Lung (tissue), 12 donors: ENCODE data around the gene STRN4. TPM values are rescaled to one million over a fixed set of nuclear protein-coding genes. Genes with fewer than 3 reads are reported as not detected.

Experiments
- ATAC-seq: fragments of 200-7000 bp; cut with Tn5 transposase; one replicate; pipeline ENCODE4 v1.9.1; 2020; ENCODE audit warnings: moderate number of reproducible peaks; ENCODE audit not compliant: insufficient read depth, low FRiP score
- DNase-seq, 3 donors: peaks; one replicate each; pipeline ENCODE4 v3.0.0-alpha.2; 2013 to 2017
- H3K27ac ChIP-seq, 2 donors: one replicate each; pipeline ENCODE4 v1.5.1; 2013; ENCODE audit warnings: mild to moderate bottlenecking in 2 of 2, moderate library complexity in 2 of 2, control low read depth in 1 of 2, inconsistent platforms in 1 of 2, low read depth in 1 of 2, low read length in 1 of 2
- H3K27me3 ChIP-seq, 3 donors: one replicate each; pipeline ENCODE4 v1.5.1; 2013; ENCODE audit warnings: low read length in 2 of 3; ENCODE audit not compliant: control insufficient read depth in 3 of 3, insufficient read depth in 3 of 3
- H3K36me3 ChIP-seq, 4 donors: one replicate each; pipeline ENCODE4 v1.5.1; 2013; ENCODE audit warnings: low read length in 4 of 4, mild to moderate bottlenecking in 1 of 4, moderate library complexity in 1 of 4; ENCODE audit not compliant: control insufficient read depth in 4 of 4, insufficient read depth in 4 of 4
- H3K4me1 ChIP-seq, 5 donors: one replicate each; pipeline ENCODE4 v1.5.1; 2013; ENCODE audit warnings: low read length in 5 of 5, mild to moderate bottlenecking in 2 of 5, moderate library complexity in 1 of 5; ENCODE audit not compliant: control insufficient read depth in 5 of 5, insufficient read depth in 5 of 5
- H3K4me3 ChIP-seq: one replicate; pipeline ENCODE4 v1.5.1; 2013; ENCODE audit warnings: mild to moderate bottlenecking, control low read depth, moderate library complexity
- H3K9ac ChIP-seq, 2 donors: one replicate each; pipeline ENCODE4 v1.5.1; 2013; ENCODE audit warnings: low read length in 2 of 2, control low read depth in 1 of 2; ENCODE audit not compliant: insufficient read depth in 1 of 2
- H3K9me3 ChIP-seq, 4 donors: one replicate each; pipeline ENCODE4 v1.5.1; 2013; ENCODE audit warnings: low read length in 3 of 4, mild to moderate bottlenecking in 1 of 4, moderate library complexity in 1 of 4; ENCODE audit not compliant: control insufficient read depth in 4 of 4, insufficient read depth in 3 of 4
- CTCF ChIP-seq: IDR thresholded peaks from 2 replicates; pipeline ENCODE4 v1.5.1; 2012; ENCODE audit warnings: mild to moderate bottlenecking; ENCODE audit errors: control extremely low read depth, extremely low read depth
- WGBS, 2 donors: extraction: QIAGEN DNeasy Blood & Tissue Kit; methylation state at CpG; one replicate each; pipeline ENCODE4 v1.1.7; 2013; 5-methylcytosine and 5-hydroxymethylcytosine counted together
- polyA plus RNA-seq, 2 donors: library from polyadenylated mRNA; stranded (reverse); fragments of 200-250 nt; gene quantifications; one replicate each; pipeline ENCODE4 v1.2.1, GENCODE V29; 2013
- total RNA-seq, 2 donors: library from RNA; depleted of rRNA in 1 of 2; stranded (reverse); fragments of >200 nt in 1 of 2; gene quantifications; one replicate each; pipeline ENCODE4 v1.2.1, GENCODE V29; 2014 to 2021
- donor health status: control.
- donor health status: control.
- donor health status: Bipolar disorder and iron deficiency.
- donor health status: healthy.
- donor health status: DM: yes; HTN: yes; CAD: no.

Gene STRN4
- total and polyA plus RNA-seq, 4 donors = 71.6 to 86.8 (median 79.2) TPM

GRCh38 chr19:46745521-46746280 is 549 bp downstream of the STRN4 start, which contains the start of gene FKRP:
Gene FKRP, plus strand, starts transcription at chr19:46746057. Its CDS starts 9,394 bp downstream, at chr19:46755451.
- 1% methylated on average over 30 to 68 of the region's 68 CpGs for WGBS, 2 donors
- peak within 1 kb of the TSS; percentile 88 to 93 for H3K27ac ChIP-seq

DNA sequence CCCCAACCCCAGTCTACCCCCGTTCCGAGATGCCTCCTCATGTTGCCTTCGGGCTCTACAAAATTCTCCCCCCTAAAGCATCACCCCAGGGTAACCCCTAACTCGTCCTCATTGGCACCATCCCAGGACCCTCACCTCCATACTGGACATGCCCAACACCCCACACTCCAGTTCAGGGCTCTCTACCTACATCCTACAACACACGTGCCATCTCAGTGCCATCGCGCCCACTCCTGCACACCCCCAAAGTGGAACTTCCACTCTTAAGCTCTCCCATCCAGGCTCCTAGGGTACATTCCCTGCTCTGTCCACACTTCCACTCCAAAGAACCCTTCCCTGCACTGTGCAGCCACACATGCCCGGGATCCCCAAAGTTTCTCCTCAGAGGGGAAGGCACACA is 1.2 kb downstream of the STRN4 start:
- H3K27ac ChIP-seq = no peak overlapping the region
- no peak for TF ChIP-seq CTCF
- H3K36me3 ChIP-seq = peaks cover 0 to 3% (median 1%) of the 10 kb centered on the region in 4 donors
- peak overlapping the region; percentile 48 to 73 for H3K9ac ChIP-seq
- no peaks in the 10 kb centered on the region for H3K9me3 ChIP-seq
- WGBS, 2 donors = 18 to 31% methylated on average over 8 of the region's 8 CpGs
- peak overlapping the region; percentile 79 for H3K4me3 ChIP-seq
- H3K4me1 ChIP-seq = peaks cover 5 to 30% (median 6%) of the 10 kb centered on the region in 5 donors
- H3K27me3 ChIP-seq = no peaks in the 10 kb centered on the region
- ATAC-seq = no peak
- DNase-seq = no peak

More at GRCh38 chr19:46745521-46746280, 549 bp downstream of the STRN4 start, which contains the start of gene FKRP:
- Histone ChIP-seq H3K36me3 (peaks cover 0 to 3% (median 1%) of the 10 kb centered on the region in 4 donors), H3K27me3 (no peaks in the 10 kb centered on the region), H3K4me3 (peak within 1 kb of the TSS; percentile 79), H3K9ac (peak within 1 kb of the TSS; percentile 73), H3K4me1 (peaks cover 4 to 30% (median 6%) of the 10 kb centered on the region in 5 donors), H3K9me3 (no peaks in the 10 kb centered on the region)
- DNase-seq (peak in 1 of 3 donors; percentile 48), ATAC-seq (peak; percentile 22)
- TF ChIP-seq CTCF = no peak

DNA sequence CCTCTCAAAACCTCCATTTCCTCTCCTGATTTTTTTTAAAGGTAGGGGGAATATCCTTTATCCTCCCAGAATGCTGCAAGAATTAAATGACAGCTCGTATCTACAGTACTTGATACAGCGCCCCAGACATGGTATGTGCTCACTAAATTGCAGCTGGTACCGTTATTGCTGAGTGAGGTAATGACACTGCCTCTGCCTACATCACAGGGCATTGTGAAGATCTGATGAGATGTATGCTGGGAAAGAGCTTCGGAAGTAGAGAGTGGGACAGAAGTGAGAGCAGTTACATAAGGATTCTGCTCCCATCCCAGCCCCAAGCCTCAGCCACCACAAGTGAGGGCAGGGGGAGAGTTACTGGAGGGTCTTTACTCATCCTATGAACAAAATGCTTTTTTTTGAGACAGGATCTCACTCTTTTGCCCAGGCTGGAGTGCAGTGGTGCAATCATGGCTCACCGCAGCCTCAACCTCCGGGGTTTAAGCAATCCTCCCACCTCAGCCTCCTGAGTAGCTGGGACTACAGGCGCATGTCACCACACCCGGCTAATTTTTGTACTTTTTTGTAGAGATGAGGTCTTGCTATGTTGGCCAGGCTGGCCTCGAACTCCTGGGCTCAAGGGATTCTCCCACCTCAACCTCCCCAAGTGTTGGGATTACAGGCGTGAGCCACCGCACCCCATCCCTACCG is 2.1 kb downstream of the STRN4 start:
- no peak overlapping the region for H3K27ac ChIP-seq
- peaks cover 0 to 4% (median 1%) of the 10 kb centered on the region in 4 donors for H3K36me3 ChIP-seq
- peaks cover 5 to 37% (median 13%) of the 10 kb centered on the region in 5 donors for H3K4me1 ChIP-seq
- no peak overlapping the region for H3K9ac ChIP-seq
- DNase-seq (no peak), ATAC-seq (no peak)
- H3K9me3 ChIP-seq = no peaks in the 10 kb centered on the region
- H3K27me3 ChIP-seq = no peaks in the 10 kb centered on the region
- no peak for TF ChIP-seq CTCF
- WGBS, 2 donors = 70 to 80% methylated on average over 12 of the region's 12 CpGs
- H3K4me3 ChIP-seq = no peak overlapping the region
